Stimulated activated CD8-positive, alpha-beta memory T cell treated with anti-CD3 and anti-CD28 coated beads, Interleukin-4, amount 100 ng/mL, for 24 hours (primary cell): ENCODE results near the gene IGF1R.

ENCODE experiments used
- DNase-seq: peaks from one replicate; pipeline ENCODE4 v3.0.0-alpha.2; 2020; ENCODE audit warnings: low read depth

The IGF1R gene

DNA sequence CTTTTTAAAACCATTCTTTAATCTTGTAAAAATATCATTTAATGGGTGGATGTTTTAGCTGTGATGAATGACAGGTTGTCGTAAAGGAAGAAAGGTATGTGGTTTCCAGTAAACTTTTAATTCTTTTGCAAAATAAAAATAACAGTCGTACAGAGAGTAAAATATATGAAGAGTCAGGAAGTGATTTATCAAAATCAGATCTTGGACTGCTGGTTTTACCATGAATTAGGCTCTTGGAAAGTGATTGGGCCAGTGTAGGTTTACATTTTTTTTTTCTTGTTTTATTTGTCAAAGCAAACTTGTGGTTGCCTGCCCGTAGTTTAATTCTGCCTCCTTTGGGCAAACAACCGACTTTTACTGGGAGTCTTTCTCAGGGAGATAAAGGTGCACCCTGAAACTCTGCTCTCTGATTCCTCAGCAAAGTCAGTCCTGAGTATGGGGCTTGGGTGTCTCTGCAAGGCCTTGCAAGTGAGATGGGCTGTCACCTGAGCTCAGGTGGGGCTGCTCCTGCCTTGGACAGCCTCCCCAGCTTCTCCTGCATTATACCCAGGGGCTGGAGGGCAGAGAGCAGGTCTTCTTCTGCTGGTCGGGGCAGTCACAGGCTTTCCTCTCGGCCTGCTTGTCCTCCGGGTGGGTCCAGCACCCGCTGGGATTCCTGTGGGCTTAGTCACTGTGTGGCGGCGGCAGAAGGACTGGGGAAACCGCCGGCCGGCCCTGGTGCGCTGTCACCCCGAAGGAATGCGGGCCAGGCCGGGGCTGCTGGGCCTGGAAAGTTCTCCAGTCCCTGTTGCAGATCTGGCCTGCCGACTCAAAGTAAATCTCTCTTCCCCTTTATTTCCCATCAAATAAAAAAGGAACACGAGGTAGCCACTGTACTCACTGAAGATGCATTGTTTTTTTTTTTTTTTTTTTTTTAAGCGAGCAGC lies 79.0 kb downstream of the IGF1R start:
- DNase-seq = no peak

DNA sequence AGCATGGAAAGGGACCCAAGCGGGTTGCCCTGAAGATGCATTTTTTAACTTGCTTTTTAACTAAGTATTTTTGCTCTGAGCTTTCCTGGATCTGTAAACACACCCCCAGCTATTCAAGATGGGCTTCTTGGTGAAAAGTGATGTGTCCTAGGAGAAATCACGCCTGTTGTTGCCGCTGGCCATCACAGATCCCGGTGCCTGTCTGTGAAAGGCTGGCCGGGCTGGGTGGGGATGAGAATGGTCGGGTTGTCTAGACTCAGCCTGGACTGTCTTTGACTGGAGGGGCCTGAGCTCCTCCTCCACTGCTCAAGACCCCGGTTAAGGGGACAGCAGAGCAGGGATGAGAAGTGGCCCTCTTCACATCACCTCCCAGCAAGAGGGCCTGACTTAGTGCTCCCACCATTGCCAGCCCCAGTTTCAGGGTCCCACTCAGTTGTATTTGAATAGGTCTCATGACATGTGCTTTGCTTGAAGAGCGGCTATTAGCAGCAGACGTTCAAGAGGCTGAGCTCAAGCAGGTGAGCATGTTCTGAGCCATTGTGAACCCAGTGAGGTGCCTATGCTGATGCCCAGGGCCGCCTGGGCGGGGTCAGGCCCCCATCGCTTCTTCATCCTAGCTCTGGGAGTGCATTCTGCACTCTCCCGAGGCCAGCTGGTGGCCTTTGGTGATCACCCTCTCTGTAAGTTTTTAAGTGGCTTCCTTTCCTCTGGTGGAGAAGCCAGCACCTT lies 79.9 kb downstream of the IGF1R start:
- DNase-seq = no peak

DNA sequence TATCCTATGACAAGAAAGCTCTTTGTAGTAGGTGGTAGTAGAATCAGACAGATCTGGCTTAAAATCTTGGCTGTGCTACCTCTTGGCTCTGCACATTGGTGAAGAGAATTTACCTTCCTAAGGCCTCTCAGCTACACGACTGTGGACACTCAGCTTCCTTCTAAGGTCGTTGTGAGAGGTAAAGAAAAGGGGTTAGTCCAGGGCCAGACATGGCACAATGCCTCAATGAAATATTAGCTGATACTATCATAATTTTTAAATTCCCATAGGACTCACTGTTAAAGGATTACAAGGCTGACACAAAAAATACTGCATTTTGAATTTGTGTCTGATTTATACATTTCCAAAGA lies 80.4 kb downstream of the IGF1R start:
- no peak for DNase-seq

DNA sequence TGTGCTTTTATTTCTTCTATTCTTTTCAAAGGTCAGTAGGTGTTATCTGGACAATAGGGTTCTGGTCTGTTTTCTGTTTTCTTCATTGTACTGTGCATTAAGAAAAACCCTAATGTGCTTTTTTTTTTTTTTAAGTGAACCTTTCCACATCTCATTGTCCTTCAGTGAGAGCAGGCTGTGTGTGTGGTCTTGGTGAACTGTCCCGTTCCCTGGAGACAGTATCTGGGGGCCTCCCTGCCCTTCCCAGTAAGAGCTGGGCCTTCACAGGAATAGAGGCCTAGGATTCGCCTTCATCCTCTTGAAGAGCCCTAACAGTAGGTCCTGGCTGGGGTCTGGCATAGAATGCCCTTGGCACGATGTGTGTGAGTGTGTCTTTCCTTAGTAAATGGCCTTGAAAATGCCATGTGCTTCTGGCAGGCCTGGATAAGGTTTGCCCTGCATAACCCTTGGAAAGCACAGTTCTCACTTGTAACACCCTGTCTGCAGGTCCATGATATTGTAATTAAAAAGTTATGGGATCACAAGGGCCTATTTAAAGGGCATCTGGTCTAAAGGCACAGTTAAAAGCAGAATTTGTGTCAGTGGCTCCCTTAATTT lies 81.2 kb downstream of the IGF1R start:
- DNase-seq = no peak

DNA sequence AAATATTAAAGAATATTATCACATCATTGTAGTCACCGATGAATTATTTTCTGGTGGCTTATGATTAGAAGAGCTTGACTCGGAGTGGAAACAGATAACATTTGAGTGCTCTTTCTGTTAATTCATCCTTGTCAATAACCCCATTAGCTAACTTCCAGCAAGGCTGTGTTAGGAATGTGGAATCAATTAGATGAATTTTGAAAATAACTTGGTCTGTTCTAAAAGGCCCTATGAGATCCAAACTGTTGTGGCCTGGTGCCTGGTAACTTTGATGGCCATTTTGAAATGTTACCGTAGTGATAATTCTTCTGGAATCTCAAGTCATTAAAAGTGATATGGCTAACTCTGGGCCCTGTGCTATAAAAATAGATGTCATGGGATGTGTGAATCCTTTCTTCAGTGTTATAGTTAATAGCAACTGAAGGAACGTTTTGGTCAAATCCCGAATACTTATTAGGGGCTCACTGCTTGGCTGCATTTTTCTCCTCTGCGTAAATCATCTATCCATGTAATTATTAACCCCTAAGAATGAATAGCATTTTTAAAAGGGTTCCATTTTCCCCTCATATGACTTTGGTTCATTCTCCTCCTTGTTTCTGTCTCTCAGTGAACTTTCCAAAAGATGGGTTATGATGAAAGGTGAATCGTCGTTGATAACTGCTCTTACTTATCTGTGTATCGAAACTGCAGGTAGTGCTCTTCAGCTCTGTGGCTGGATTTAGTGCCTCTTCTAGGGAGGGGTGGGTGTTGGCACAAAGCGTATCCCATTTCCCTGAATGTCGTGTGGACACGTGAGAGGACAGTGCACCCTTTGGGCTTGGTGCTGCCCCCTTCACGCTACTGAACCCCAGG lies 82.7 kb downstream of the IGF1R start:
- no peak for DNase-seq

DNA sequence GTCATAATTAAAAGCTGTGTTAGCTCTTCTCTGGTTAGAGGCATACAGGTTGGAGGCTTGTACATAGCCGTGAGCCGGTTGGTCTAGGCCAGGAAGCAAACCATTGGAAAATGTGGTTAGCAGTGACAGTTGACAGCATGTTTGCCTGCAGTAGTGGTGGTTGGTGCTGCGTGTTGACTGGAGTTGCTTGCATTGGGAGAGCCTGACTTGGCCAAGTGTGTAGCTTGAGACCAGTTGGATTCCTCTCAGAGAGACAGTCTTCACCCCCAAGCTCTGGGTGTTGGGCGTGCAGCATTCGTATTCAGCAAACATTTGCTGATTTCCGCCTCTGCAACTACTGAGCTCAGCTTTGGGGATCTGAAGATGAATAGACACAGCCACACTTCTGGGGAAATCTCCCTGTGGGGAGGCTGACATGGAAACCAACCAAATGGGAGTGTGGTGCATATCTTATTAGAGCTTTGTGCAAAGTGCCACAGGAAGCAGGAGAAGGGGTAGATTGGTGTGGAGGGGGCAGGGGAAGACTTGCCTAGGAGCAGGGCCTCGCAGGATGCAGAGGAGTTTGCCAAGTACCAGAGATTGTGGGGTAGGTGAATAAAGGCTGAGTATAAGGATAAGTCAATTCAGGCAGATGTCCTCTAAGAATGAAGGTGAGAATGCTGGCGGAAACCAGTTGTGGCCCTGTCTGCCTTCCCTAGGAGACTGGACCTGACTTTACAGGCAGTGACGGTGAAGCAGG lies 83.5 kb downstream of the IGF1R start:
- no peak for DNase-seq

DNA sequence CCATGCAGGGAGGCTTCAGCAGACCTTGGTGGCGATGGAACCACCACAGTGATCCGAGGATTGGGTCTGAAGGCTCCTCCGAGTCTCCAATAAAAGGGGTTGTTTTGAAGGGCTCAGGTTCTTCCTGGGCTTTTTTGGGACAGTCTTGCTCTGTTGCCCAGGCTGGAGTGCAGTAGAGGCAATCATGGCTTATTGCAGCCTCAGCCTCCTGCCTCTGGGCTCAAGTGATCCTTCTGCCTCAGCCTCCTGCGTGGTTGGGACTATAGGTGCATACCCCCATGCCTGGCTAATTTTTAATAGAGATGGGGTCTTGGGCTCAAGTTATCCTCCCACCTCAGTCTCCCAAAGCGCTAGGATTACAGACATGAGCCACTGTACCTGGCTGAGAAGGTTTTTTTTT lies 84.8 kb downstream of the IGF1R start:
- no peak for DNase-seq

DNA sequence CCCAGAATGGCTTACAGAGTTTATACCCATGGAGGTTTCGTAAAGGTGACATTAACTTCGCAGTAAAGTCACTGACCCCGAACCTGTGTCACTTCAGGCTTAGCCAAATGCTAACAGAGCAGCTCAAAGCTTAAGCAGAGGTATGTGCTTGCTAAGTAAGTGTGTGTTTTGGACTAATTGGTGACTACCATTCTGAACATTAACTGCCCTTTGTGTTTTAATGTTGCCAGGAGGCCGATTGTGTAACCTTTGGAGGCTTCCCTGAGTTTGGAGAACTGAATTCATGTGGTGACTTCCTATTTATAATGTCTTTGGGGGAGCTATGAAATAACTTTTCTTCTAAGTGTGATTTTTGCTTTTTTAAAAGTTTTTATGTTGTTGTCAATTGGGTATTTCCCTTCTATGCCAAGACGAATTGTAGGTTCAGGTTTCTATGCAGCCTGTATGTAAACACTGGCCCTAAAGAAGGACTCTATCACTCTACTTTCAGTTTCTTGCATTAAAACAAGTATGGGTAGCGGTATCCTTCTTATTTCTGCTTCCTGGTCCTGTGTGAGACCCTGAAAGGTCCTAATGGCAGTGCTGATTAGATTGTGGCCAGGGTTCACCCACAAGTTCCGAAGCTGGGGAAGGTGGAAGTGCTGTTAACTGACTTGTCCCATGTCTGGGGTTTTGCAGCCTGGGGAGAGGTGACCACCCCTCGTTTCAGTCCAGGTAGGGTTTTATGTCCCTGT lies 86.3 kb downstream of the IGF1R start:
- no peak for DNase-seq

DNA sequence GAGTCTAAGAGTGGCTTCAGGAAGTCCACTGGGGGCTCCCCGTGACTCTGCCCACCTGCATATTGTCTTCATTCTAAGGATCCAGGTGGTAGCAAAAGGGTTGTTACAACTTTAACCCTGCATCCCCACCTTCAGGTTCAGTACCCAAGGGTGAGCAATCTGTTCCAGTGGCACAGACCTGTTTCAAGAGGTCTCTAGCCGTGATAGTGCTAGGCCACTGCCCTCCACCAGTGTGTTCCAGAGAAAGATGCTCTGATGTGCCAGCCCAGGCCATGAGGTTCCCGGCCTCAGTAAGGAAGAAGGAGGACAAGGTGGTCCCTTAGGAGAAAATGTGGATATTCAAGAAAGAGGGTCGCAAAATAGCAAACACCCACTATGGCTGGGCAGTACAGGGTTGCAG lies 87.0 kb downstream of the IGF1R start:
- no peak for DNase-seq

DNA sequence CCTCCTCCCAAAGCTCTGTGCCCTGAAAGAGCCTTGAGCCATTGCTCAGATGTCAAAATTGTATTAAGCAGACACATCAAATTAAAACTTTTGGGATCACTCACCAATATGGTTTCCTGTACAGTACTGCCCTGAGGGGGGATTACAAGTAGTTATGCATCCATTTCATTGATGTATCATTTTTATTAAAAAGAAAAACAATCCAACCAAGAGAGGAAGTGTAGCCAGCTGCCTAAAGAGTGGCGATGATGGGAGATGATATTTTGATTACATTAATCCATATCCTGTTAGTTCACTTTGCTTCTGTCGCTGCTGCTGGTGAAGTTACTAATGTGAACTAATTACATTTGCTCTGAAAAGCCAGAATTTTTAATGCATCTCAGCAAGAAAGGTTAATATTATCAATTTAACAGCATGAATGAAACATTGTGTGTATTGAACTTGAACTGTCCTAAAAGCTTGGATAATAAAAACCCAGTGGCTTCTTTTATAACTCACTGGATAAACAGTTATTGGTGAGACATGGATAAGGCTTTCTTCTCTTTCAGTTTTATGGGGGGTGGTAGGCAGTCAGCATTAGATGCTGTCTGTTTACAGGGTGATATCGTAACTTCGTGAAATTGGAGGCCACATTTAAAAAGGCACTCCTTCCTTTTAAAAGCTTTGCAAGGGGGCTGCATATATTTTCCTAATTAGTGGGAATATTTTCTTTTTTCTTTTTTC lies 87.7 kb downstream of the IGF1R start:
- no peak for DNase-seq

DNA sequence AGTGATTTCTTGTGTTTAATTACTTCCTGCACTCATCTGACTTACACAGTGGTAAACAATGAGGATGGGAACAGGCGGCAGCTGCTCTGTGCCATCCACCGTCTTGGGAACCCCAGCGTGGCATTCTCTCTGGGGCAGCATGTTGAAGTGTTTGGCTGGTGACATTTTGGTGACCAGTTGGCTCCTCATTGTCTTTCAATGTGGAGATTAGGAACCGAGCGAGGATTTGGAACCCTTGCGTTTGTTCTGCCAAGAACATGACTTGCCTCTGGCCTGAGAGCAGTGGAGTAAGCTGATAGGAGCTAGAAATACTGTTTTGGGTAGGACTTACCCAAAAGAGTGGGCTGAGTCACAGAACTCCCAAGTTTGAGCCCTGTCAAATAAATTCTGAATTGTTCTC lies 88.8 kb downstream of the IGF1R start:
- no peak for DNase-seq

DNA sequence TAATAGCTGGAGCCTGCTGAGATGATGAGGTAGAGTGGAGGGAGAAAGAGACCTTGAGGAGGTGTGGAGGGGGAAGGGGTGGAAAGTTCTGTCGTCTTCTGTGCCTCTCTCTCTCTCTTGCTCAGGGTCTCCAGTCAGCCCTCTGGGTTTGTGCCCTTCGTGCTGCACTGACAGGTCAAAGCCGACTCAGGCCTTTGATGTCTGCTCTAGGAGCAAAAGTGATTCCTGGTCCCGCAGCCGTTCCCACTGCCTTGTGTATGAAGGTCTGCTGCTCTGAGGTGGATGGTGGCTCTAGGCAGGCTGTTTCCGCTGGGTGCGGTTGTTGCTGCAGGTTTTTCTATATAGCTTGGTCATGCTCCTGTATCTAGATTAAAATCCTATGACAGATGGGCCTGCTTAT lies 89.4 kb downstream of the IGF1R start:
- DNase-seq = no peak

DNA sequence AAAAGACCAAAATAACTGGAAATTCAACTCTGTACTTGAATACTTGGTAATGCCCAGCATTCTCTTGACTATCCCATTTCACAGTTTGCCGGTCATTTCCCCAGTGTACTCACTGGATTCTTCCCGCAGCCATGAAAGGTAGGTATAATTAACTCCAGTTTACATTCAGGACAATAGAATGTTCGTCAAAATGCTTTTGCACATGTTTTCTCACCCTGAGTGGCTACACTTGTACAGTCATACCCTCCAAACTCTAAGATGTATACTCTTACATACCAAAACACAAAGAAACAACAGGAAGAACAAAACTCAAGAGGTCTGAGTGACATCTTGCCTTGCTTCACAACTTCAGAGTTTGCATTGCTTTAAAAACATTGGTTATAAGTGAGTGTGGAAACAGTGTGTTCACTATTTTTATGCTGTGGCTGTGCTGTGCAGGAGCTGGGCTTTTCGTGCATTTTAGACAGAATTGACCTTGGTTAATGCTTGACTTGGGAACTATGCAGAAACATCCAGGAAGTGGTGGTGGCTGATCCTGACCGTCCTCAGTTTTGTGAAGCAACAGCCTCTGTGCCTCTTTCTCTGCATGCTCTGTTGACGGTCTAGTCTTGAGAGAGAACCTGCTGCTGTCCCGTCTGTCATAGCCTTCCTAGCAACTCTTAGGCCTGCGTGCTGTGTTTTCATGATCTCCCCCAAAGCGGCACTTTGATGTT lies 90.5 kb downstream of the IGF1R start:
- no peak for DNase-seq

DNA sequence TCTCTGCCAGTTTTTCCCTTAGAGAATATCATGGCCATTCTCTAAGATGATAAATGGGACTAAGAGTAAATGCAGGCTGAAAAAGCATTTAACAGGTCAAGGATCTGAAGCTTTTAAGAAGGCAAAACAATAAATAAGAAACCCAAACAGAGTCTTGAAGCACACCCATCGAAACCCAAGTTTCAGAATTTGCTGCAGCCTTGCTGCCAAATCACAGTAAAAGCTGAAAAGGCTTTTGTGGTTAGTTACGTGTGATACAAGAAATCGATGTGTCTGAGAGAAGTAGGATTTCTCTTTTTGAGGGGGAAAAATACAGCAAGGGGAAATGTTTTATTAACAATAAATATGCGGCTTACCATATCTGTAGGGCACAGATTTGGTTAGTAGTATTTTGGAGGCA lies 92.0 kb downstream of the IGF1R start:
- DNase-seq = no peak

DNA sequence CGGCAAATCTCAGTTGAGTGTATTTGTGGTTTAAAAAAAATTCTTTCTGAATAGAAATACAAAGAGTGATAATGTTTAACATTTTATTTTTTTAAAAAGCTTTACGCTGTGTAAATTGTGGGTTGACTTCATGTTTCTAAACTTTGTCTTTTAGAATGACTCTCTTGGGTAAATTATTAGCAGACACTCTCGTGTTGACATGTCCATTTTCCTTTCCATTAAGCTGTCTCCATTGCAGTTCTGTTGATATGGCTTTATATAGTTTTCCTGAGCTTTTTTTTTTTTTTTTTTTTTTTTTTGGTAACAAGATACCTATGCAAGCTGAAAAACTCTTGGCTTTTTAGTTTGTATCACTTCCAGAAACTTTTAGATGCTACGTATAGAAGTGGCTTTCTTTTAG lies 92.6 kb downstream of the IGF1R start:
- no peak for DNase-seq

DNA sequence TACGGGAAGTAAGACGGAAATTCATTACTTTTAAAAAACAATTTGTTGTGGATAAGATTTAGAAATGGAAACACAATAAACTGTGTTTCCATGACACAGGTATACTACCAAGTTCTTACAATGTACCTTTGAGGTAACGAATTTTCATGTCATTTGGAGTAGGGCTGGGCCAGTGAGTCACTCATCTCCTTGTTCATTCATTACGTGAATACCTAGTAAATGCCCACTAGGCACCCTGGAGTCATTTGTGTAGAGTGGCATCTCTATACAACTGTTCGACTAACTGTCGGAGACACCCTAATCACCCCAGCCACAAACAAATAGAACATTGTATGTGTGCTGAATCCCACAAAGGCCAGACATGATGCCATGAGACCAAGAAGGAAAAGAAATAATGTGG lies 94.8 kb downstream of the IGF1R start:
- no peak for DNase-seq

DNA sequence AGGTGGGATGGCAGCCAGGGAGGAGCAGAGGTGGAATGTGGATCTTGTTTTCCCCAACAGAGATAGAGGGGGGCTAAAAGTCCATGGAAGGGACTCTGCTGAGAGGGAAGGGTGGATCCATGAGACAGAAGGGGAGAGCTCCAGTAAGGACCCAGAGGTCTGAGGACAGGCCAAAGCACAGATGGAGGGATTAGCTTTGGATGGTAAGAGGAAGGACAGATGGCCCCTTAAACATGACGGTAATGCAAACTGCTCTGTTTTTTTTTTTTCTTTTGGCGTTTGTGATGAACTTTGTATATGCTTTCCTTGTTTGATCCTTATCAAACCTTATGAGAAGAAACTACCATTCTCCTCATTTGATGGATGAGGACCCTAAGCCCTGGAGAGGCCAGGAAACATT lies 96.2 kb downstream of the IGF1R start:
- DNase-seq = no peak

DNA sequence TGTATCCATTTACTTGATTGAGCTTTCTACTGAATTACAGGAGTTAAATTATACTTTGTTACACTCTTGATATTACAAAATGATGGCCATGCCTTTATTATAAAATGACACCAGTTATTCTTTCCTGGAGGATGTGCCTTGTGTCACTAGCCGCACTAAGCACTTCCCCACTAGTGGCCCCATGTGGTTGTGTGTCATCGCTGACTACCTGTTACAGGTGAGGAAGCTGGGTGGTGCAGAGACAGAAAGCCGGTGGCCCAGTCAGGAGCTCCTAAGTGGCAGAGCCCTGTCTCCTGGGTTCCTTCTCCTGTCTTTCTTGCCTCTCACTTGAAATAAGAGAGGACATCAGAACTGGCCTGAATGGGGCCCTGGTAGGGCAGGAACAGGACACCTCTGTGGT lies 96.8 kb downstream of the IGF1R start:
- DNase-seq = no peak

DNA sequence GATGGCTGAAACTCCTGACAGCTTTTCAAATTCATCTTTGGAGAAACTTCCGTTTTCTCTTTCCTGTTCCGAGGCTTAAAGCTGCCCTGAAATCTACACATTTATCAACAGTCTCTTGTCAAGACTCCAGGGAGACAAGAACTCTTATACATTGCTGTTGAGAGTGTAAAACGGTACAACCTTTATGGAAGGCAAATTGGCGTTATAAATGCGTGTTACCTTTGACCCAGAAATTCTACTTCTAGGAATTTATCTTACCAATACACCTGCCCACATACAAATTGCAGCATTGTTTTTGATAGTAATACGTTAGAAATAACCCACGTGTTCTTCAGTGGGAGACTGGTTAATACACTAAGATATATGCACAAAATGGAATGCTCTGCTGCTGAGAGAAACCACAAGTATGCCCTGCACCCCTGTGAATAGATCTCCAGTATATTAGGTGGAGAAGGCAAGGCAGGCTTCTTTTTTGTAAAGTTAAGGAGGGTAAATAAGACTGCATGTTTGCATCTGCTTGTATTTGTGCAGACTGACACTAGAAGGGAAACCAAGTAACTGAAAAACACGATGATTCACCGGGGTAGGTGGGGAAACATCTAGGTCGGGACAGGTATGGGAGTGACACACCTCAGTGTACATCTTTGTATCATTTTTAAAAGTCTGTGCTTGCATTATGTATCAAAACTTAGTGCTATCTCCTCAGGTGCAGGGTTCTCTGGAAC lies 97.5 kb downstream of the IGF1R start:
- no peak for DNase-seq
